ENCODE data around the gene PEX11A. TPM values are rescaled to one million over a fixed set of nuclear protein-coding genes. Genes with fewer than 3 reads are reported as not detected.

Gene PEX11A
- total RNA-seq, 1 experiment from 2014 or later = 1.3 TPM

- peaks cover 24 to 69% (median 55%) of the 10 kb centered on the region in 3 experiments for H3K36me3 Mint-ChIP-seq (ENCODE audit: insufficient read depth in 1 of 3, low read depth in 3 of 3)
- Histone ChIP-seq H2BK20ac (ENCODE audit: low read depth, low read length, poor library complexity, severe bottlenecking) (no peak overlapping the region), H3K14ac (ENCODE audit: insufficient read depth, low read length) (no peak overlapping the region; the same call in 1 of the 2 replicates), H2BK15ac (ENCODE audit: low read depth, low read length) (no peak overlapping the region), H4K91ac (ENCODE audit: insufficient read length, low read depth, low read length) (no peak overlapping the region), H3K18ac (ENCODE audit: insufficient read length, low read depth, low read length) (no peak overlapping the region), H3K9ac (ENCODE audit: extremely low read depth, insufficient read length, low read length) (no peak overlapping the region), H2AK5ac (ENCODE audit: insufficient read length, low read length) (no peak overlapping the region), H4K8ac (replicated peaks; ENCODE audit: insufficient read length, low read depth, low read length) (no peak overlapping the region), H2BK5ac (ENCODE audit: insufficient read length, low read length) (no peak overlapping the region), H3K56ac (ENCODE audit: insufficient read length, low read depth, low read length) (no peak overlapping the region), H4K5ac (ENCODE audit: insufficient read length, low read depth, low read length) (no peak overlapping the region), H3K4me2 (ENCODE audit: insufficient read depth, insufficient read length, low read length) (no peak overlapping the region), H2BK120ac (ENCODE audit: low read depth, low read length, poor library complexity, severe bottlenecking) (no peak overlapping the region), H2BK12ac (ENCODE audit: insufficient read length, low read depth, low read length) (no peak overlapping the region), H3K27ac (ENCODE audit: insufficient read length, low read depth, low read length) (no peak overlapping the region), H3K4me1 (ENCODE audit: insufficient read depth, low read length) (no peaks in the 10 kb centered on the region), H3K79me1 (ENCODE audit: insufficient read depth, low read depth, low read length, poor library complexity, severe bottlenecking) (no peaks in the 10 kb centered on the region), H3K23me2 (ENCODE audit: insufficient read length, low read depth, low read length, poor library complexity, severe bottlenecking) (no peaks in the 10 kb centered on the region), H3K4ac (ENCODE audit: low read depth, low read length) (no peak overlapping the region), H3K27me3 (ENCODE audit: insufficient read depth, low read length) (no peaks in the 10 kb centered on the region), H3K9me3 (ENCODE audit: control insufficient read depth, low read depth, low read length) (no peaks in the 10 kb centered on the region), H4K20me1 (ENCODE audit: control insufficient read depth, insufficient read depth, insufficient read length) (no peaks in the 10 kb centered on the region), H3K23ac (ENCODE audit: insufficient read length, low read depth, low read length) (no peak overlapping the region), H3K79me2 (ENCODE audit: insufficient read depth, low read length) (no peaks in the 10 kb centered on the region), H2AFZ (ENCODE audit: low read length) (no peak overlapping the region), H3T11ph (ENCODE audit: low read length) (no peak overlapping the region)
- no peak for DNase-seq
- no peaks in the 10 kb centered on the region for H3K27me3 Mint-ChIP-seq (ENCODE audit: low read depth)
- H3K4me1 Mint-ChIP-seq = peaks cover 0 to 2% of the 10 kb centered on the region in 2 experiments; a peak in 3 of 4 replicates
- H3K27ac Mint-ChIP-seq = no peak overlapping the region
- no peak for TF ChIP-seq CTCF (conservative IDR thresholded peaks at IDR 0.05)
- no peak overlapping the region for H3K4me3 Mint-ChIP-seq
- H3K9me3 Mint-ChIP-seq = peaks cover 3 to 6% of the 10 kb centered on the region in 2 experiments; a peak in 3 of 5 replicates
- no CpG with 5 or more reads among the region's 16 CpGs for WGBS (ENCODE audit: extremely low coverage, insufficient read length, low lambda C conversion rate)
These were observed 48.4 kb downstream of the PEX11A start for GRCh38 chr15:89642106-89642505.

All from H9 (cell line).